Gastroesophageal sphincter (tissue), 4 donors: ENCODE data around the gene ANK3. TPM values are rescaled to one million over a fixed set of nuclear protein-coding genes. Genes with fewer than 3 reads are reported as not detected.

Experiments used
- ATAC-seq: fragments of 150-250 bp; one replicate; pipeline ENCODE4 v1.9.1; 2016; ENCODE audit warnings: mild to moderate bottlenecking, moderate library complexity
- H3K27ac ChIP-seq, 4 donors: fragments of 200-600 bp; sonication (generic) in 3 of 4; 1 replicate in 3 of 4; 2 replicates in 1 of 4; pipeline ENCODE4 v1.5.1; 2016 to 2019
- H3K27me3 ChIP-seq: fragments of 200-600 bp; sonication (generic); one replicate; pipeline ENCODE4 v1.5.1; 2019
- H3K36me3 ChIP-seq, 2 donors: fragments of 200-600 bp; sonication (generic); one replicate each; pipeline ENCODE4 v1.5.1; 2019; ENCODE audit warnings: control low read depth in 1 of 2
- H3K4me1 ChIP-seq, 3 donors: fragments of 200-600 bp; sonication (generic); 1 replicate in 2 of 3; 2 replicates in 1 of 3; pipeline ENCODE4 v1.5.1; 2016 to 2019; ENCODE audit warnings: control low read depth in 2 of 3
- H3K4me3 ChIP-seq, 2 donors: fragments of 200-600 bp; sonication (generic); one replicate each; pipeline ENCODE4 v1.5.1; 2019; ENCODE audit warnings: mild to moderate bottlenecking in 1 of 2, moderate library complexity in 1 of 2
- H3K9me3 ChIP-seq, 3 donors: fragments of 200-600 bp; sonication (generic); one replicate each; pipeline ENCODE4 v1.5.1; 2017 to 2019; ENCODE audit warnings: control low read depth in 2 of 3
- EP300 ChIP-seq: sonication (generic); formaldehyde crosslinking; IDR thresholded peaks from one replicate; pipeline ENCODE4 v1.6.1; 2017; ENCODE audit warnings: antibody characterized with exemption, mild to moderate bottlenecking
- POLR2A ChIP-seq, 2 donors: fragments of 450-650 bp; IDR thresholded peaks; one replicate each; pipeline ENCODE4 v1.6.1; 2017; ENCODE audit warnings: antibody characterized with exemption in 2 of 2, mild to moderate bottlenecking in 2 of 2, moderate library complexity in 1 of 2
- POLR2AphosphoS5 ChIP-seq: sonication (generic); formaldehyde crosslinking; IDR thresholded peaks from one replicate; pipeline ENCODE4 v1.6.1; 2017; ENCODE audit warnings: antibody characterized with exemption
- WGBS, 2 donors: methylation state at CpG; one replicate each; pipeline ENCODE4 v1.1.5; 2018; ENCODE audit warnings: low coverage in 1 of 2; 5-methylcytosine and 5-hydroxymethylcytosine counted together
- total RNA-seq, 4 donors: library from RNA; depleted of rRNA; stranded (reverse); fragments of >200 nt; gene quantifications; one replicate each; pipeline ENCODE4 v1.1.0, GENCODE V29; 2016
- TF ChIP-seq, protein P1 (sequence below), 4 experiments: fragments of 200-600 bp in 2 of 4; fragments of 450-650 bp in 2 of 4; sonication (generic) in 1 of 4; IDR thresholded peaks; one replicate each; pipeline ENCODE4 v1.5.1; 2017 to 2019; ENCODE audit warnings: antibody characterized with exemption in 4 of 4, mild to moderate bottlenecking in 2 of 4, moderate library complexity in 2 of 4

Gene ANK3
- total RNA-seq, 4 donors from 2014 or later = 21.1 to 61.5 (median 38.9) TPM

DNA sequence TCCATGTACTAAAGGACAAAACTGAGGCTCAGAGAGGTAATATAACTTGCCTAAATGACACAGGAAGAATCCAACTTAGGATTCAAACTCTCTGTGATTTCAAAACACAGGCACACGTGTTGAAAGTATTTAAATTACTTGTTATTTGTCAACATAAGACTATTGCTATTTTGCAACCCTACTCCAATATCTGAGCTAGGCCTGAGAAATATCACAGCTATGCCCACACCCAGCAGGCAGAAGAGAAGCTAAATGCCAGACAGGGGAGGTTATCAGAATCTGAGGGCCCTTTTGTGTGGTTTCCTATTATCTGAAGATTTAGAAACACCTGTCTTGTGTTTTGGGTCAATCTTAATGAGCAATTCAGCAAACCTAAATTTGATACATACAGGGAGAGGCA is 204.3 kb downstream of the ANK3 start:
- ATAC-seq = no peak
- no peak overlapping the region for H3K27ac ChIP-seq
- H3K4me1 ChIP-seq = no peaks in the 10 kb centered on the region
- no peaks in the 10 kb centered on the region for H3K27me3 ChIP-seq
- 27 to 62% methylated on average over 1 of the region's 1 CpG for WGBS, 2 donors
- no peaks in the 10 kb centered on the region for H3K36me3 ChIP-seq
- H3K4me3 ChIP-seq = no peak overlapping the region
- no peak for TF ChIP-seq POLR2AphosphoS5
- TF ChIP-seq, protein P1, sequence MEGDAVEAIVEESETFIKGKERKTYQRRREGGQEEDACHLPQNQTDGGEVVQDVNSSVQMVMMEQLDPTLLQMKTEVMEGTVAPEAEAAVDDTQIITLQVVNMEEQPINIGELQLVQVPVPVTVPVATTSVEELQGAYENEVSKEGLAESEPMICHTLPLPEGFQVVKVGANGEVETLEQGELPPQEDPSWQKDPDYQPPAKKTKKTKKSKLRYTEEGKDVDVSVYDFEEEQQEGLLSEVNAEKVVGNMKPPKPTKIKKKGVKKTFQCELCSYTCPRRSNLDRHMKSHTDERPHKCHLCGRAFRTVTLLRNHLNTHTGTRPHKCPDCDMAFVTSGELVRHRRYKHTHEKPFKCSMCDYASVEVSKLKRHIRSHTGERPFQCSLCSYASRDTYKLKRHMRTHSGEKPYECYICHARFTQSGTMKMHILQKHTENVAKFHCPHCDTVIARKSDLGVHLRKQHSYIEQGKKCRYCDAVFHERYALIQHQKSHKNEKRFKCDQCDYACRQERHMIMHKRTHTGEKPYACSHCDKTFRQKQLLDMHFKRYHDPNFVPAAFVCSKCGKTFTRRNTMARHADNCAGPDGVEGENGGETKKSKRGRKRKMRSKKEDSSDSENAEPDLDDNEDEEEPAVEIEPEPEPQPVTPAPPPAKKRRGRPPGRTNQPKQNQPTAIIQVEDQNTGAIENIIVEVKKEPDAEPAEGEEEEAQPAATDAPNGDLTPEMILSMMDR (IDR thresholded peaks at IDR 0.05) = no peak
- TF ChIP-seq EP300 = no peak
- TF ChIP-seq POLR2A (IDR thresholded peaks at IDR 0.05) = no peak
- no peaks in the 10 kb centered on the region for H3K9me3 ChIP-seq

DNA sequence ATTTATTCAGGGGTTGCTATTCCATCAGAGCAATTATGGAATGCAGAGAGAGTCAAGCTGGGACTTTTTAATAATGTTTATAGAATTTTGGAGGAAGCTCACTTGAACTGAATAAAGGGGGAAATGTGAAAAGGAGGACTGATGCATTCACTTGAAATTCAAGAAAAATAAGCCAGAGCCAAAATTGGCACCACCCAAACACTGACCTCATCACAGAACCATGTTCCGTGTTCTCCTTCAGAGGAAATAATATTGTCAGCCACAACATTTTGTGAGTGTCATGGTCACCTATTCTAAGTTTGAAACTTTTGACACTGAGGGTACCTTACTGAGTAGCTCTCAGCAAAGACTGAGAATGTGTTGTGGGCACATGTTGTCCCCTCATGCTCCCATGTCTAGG is 207.0 kb downstream of the ANK3 start:
- Histone ChIP-seq H3K4me1 (no peaks in the 10 kb centered on the region), H3K4me3 (no peak overlapping the region), H3K9me3 (no peaks in the 10 kb centered on the region), H3K27ac (peak overlapping the region in 2 of 4 donors; percentile 22 to 45), H3K36me3 (no peaks in the 10 kb centered on the region), H3K27me3 (no peaks in the 10 kb centered on the region)
- WGBS, 2 donors = 44 to 57% methylated on average over 1 of the region's 1 CpG
- TF ChIP-seq POLR2AphosphoS5 = no peak
- TF ChIP-seq, protein P1 (IDR thresholded peaks at IDR 0.05) = no peak
- TF ChIP-seq POLR2A (IDR thresholded peaks at IDR 0.05) = no peak
- no peak for TF ChIP-seq EP300
- ATAC-seq = no peak

DNA sequence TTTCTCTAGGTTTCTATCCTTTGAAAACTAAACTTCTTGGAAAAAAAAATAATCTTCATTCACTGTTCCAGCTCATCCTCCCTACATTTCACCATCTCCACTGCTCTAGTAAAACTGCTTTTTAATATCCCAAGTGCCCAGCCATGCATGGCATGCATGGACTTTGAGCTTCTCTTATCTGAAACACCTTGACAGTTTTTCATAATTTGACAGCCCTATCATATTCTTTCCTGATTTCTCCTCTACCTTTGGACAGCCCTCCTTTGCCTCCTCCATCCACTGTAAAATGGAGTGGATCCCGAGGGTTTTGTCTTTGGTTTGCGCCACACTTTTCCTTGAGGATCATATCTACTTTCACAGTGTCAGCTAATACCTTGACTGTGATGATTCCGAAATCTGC is 212.8 kb downstream of the ANK3 start:
- H3K4me3 ChIP-seq = no peak overlapping the region
- H3K27me3 ChIP-seq = no peaks in the 10 kb centered on the region
- TF ChIP-seq, protein P1 (IDR thresholded peaks at IDR 0.05) = no peak
- TF ChIP-seq POLR2A (IDR thresholded peaks at IDR 0.05) (no peak), EP300 (no peak), POLR2AphosphoS5 (no peak)
- H3K4me1 ChIP-seq = no peaks in the 10 kb centered on the region
- no peak overlapping the region for H3K27ac ChIP-seq
- ATAC-seq = no peak
- no peaks in the 10 kb centered on the region for H3K9me3 ChIP-seq
- WGBS, 2 donors = 74 to 78% methylated on average over 3 of the region's 3 CpGs
- H3K36me3 ChIP-seq = no peaks in the 10 kb centered on the region

DNA sequence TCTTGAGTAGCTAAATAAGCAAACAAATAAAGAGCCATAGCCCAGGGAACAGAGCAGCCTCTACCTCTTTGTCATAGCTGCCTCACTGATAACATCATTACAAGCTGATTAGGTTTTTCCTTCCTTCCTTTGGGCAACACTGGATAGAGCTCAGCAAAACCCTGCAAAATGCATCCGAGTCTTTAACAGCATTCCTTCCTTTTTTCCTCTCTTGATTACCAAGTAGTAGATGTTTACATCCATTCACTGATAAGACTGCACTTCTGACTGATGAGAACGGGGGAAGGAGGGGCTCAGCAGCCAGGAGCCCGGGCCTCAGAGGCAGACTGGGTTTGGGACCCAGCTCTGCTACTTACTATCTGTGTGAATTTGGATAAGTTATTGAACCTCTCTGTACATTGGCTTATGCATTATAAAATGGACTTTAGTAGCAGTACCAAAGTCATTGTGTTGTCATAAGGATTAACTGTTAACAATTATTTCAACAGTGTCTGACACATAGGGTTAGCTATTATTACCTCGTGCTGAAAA is 214.2 kb downstream of the ANK3 start:
- H3K27me3 ChIP-seq = no peaks in the 10 kb centered on the region
- no peak overlapping the region for H3K4me3 ChIP-seq
- 50 to 58% methylated on average over 2 to 4 of the region's 4 CpGs for WGBS, 2 donors
- no peak for ATAC-seq
- no peaks in the 10 kb centered on the region for H3K4me1 ChIP-seq
- no peaks in the 10 kb centered on the region for H3K9me3 ChIP-seq
- no peaks in the 10 kb centered on the region for H3K36me3 ChIP-seq
- TF ChIP-seq, protein P1 (IDR thresholded peaks at IDR 0.05) = no peak
- TF ChIP-seq POLR2A (IDR thresholded peaks at IDR 0.05) (no peak), POLR2AphosphoS5 (no peak), EP300 (no peak)
- H3K27ac ChIP-seq = no peak overlapping the region

DNA sequence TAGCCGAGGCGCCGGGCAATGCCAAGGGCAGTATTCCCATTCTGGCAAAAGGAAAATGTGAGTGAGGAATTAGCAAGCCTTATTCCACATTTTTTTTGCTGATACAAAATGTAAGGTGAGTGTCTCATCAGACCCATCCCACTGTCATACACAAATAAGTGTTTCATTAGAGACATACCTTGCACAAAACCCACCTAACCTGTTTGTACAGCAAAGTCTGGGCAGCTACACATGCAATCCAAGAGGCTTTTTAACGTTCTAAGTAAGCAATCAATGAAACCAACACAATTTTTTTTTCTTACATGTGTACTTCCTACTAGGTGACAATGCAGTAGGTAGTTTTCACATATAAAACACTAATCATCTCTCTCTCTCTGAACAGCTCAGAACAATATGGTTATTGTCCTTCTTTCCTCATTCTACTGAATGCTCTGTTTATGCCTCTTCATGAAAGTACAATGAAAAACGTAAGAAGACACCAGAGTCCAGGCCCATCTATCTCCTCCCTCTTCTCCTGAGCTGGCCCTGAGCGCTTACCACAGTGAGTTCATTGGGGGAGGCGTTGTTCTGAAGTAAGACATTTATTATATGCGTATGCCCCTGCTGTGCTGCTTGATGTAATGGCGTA is 217.2 kb downstream of the ANK3 start:
- no peak for ATAC-seq
- no peaks in the 10 kb centered on the region for H3K36me3 ChIP-seq
- WGBS, 2 donors = 87 to 89% methylated on average over 8 to 9 of the region's 9 CpGs
- H3K27ac ChIP-seq = no peak overlapping the region
- H3K9me3 ChIP-seq = no peaks in the 10 kb centered on the region
- no peaks in the 10 kb centered on the region for H3K4me1 ChIP-seq
- no peaks in the 10 kb centered on the region for H3K27me3 ChIP-seq
- no peak overlapping the region for H3K4me3 ChIP-seq
- TF ChIP-seq POLR2AphosphoS5 (no peak), POLR2A (IDR thresholded peaks at IDR 0.05) (no peak), EP300 (no peak)
- TF ChIP-seq, protein P1 (IDR thresholded peaks at IDR 0.05) = no peak
